Measurements from ENCODE around the gene BUD23. TPM values are rescaled to one million over a fixed set of nuclear protein-coding genes. Genes with fewer than 3 reads are reported as not detected.

Gene BUD23
- total RNA-seq, 1 experiment from 2014 or later, result 124 TPM

DNA sequence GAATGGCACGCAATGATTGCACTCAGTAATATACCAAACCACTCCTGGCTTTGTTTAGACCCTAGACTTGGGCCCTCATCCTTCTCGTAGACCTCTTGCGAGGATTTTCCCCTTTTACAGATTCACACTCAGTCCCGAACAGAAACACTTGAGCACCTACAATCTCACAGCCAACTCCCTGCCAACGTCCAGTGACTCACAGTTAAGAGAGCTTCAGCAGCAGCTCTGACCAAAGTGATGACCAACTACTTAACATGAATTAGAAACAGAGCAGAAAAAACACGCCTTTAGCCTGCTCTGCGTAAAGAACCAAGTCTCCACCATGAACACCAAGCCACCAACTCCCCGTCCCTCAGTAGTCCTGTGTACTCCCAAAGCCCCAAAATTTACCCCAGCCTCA lies 2.4 kb upstream of the BUD23 start:
- no peaks in the 10 kb centered on the region for H3K27me3 ChIP-seq (ENCODE audit: low read length)
- no peak overlapping the region for H2AFZ ChIP-seq (ENCODE audit: low read length)
- ATAC-seq (peak; percentile 61), DNase-seq (peak; percentile 65)
- H3K36me3 ChIP-seq (ENCODE audit: low read depth, low read length), result 0 out of 2 replicates have a peak, but pooled peaks cover 4% of the 10 kb centered on the region
- POLR2A ChIA-PET (ENCODE audit: unreplicated experiment), result interaction anchor here (1.0 kb wide), 1 partner anchor 57 kb away, joined by 12 read pairs; the partner anchor contains the start of gene ABHD11
- H3F3A ChIP-seq (ENCODE audit: low read length, unreplicated experiment), result no peaks in the 10 kb centered on the region
- BruUV-seq (replicated peaks), result no TSS peak
- H3K9ac ChIP-seq (ENCODE audit: low read length), result peak overlapping the region; percentile 96; the same call in 1 of the 2 replicates
- peaks cover 76% of the 10 kb centered on the region for H3K79me2 ChIP-seq (ENCODE audit: low read length)
- peaks cover 19% of the 10 kb centered on the region for H3K4me1 ChIP-seq (ENCODE audit: insufficient read depth, low read length)
- intact Hi-C loops (cut with micrococcal nuclease), result loop anchor here (1.0 kb wide), 1 partner anchor 44 kb away; no protein-coding TSS in a partner anchor
- H4K20me1 ChIP-seq (ENCODE audit: low read length), result peaks cover 14% of the 10 kb centered on the region
- TF ChIP-seq EZH2 (IDR thresholded peaks at IDR 0.05; ENCODE audit: low read length, unreplicated experiment), result no peak
- no peak for TF ChIP-seq EZH2phosphoT487 (IDR thresholded peaks at IDR 0.05; ENCODE audit: borderline replicate concordance, low read length)
- TF ChIP-seq, protein P1, sequence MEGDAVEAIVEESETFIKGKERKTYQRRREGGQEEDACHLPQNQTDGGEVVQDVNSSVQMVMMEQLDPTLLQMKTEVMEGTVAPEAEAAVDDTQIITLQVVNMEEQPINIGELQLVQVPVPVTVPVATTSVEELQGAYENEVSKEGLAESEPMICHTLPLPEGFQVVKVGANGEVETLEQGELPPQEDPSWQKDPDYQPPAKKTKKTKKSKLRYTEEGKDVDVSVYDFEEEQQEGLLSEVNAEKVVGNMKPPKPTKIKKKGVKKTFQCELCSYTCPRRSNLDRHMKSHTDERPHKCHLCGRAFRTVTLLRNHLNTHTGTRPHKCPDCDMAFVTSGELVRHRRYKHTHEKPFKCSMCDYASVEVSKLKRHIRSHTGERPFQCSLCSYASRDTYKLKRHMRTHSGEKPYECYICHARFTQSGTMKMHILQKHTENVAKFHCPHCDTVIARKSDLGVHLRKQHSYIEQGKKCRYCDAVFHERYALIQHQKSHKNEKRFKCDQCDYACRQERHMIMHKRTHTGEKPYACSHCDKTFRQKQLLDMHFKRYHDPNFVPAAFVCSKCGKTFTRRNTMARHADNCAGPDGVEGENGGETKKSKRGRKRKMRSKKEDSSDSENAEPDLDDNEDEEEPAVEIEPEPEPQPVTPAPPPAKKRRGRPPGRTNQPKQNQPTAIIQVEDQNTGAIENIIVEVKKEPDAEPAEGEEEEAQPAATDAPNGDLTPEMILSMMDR (conservative IDR thresholded peaks at IDR 0.05; ENCODE audit: low read depth, low read length), result no peak
- H3K9me3 ChIP-seq (ENCODE audit: low read length), result no peaks in the 10 kb centered on the region
- peak overlapping the region; percentile 97 for H3K4me3 ChIP-seq (ENCODE audit: low read length)
- peak overlapping the region; percentile 96 for H3K4me2 ChIP-seq (ENCODE audit: low read length)
- H3K27ac ChIP-seq (ENCODE audit: low read length), result no peak overlapping the region
- H3K9me2 ChIP-seq (replicated peaks; ENCODE audit: low read length), result no peaks in the 10 kb centered on the region
- CTCF ChIA-PET, result interaction anchor here (0.6 kb wide), 1 partner anchor 17 kb away, joined by 3 read pairs; no protein-coding TSS in a partner anchor

DNA sequence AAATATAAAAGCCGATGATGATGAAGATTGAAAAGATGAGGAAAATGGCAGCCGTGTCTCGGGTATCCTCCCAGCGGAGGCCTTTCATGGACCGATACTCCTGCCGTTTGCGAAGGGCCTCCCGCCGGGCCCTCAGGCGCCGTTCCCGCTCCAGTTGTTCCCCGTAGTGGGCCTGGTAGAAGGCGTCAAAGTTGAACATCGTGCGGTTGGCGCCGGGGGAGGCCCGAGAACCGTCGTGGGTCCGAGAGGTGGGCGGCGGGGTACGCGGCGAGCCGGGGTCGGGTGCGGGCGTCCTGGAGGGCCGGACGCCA lies 697 bp upstream of the BUD23 start:
- intact Hi-C loops (cut with micrococcal nuclease), result loop anchor here (2.0 kb wide), 1 partner anchor 22 kb away; no protein-coding TSS in a partner anchor
- POLR2A ChIA-PET (ENCODE audit: unreplicated experiment), result no interaction called here
- TF ChIP-seq EZH2 (IDR thresholded peaks at IDR 0.05; ENCODE audit: low read length, unreplicated experiment) (no peak), EZH2phosphoT487 (IDR thresholded peaks at IDR 0.05; ENCODE audit: borderline replicate concordance, low read length) (no peak)
- TF ChIP-seq, protein P1 (conservative IDR thresholded peaks at IDR 0.05; ENCODE audit: low read depth, low read length), result no peak
- ATAC-seq (peak; percentile 1; the same call in 1 of the 2 replicates), DNase-seq (no peak)
- Histone ChIP-seq H3K79me2 (ENCODE audit: low read length) (peaks cover 92% of the 10 kb centered on the region), H2AFZ (ENCODE audit: low read length) (peak overlapping the region; percentile 88), H3K27ac (ENCODE audit: low read length) (peak overlapping the region; percentile 46), H3K27me3 (ENCODE audit: low read length) (no peaks in the 10 kb centered on the region), H3K9ac (ENCODE audit: low read length) (peak overlapping the region; percentile 96), H3K36me3 (ENCODE audit: low read depth, low read length) (peaks cover 16% of the 10 kb centered on the region; the same call in 1 of the 2 replicates), H3K9me3 (ENCODE audit: low read length) (no peaks in the 10 kb centered on the region), H3K9me2 (replicated peaks; ENCODE audit: low read length) (no peaks in the 10 kb centered on the region), H3K4me1 (ENCODE audit: insufficient read depth, low read length) (peaks cover 19% of the 10 kb centered on the region), H4K20me1 (ENCODE audit: low read length) (peaks cover 14% of the 10 kb centered on the region), H3F3A (ENCODE audit: low read length, unreplicated experiment) (no peaks in the 10 kb centered on the region), H3K4me2 (ENCODE audit: low read length) (peak overlapping the region; percentile 96), H3K4me3 (ENCODE audit: low read length) (peak overlapping the region; percentile 97)
- BruUV-seq (replicated peaks), result no TSS peak
- CTCF ChIA-PET, result no interaction called here

Measured in PC-3 (cell line).